Gastrocnemius medialis (tissue), 4 donors: Measurements from ENCODE around the gene TCFL5. TPM values are rescaled to one million over a fixed set of nuclear protein-coding genes. Genes with fewer than 3 reads are reported as not detected.

Experiments used
- ATAC-seq, 2 donors: fragments of 150-250 bp; one replicate each; pipeline ENCODE4 v1.9.1; 2016
- DNase-seq, 2 donors: peaks; one replicate each; pipeline ENCODE4 v3.0.0-alpha.2; 2019
- H3K27ac ChIP-seq, 4 donors: fragments of 200-600 bp; sonication (generic); 1 replicate in 1 of 4; 2 replicates in 3 of 4; pipeline ENCODE4 v1.5.1; 2016 to 2018; ENCODE audit warnings: mild to moderate bottlenecking in 2 of 4, moderate library complexity in 1 of 4
- H3K27me3 ChIP-seq, 3 donors: fragments of 200-600 bp; sonication (generic) in 2 of 3; 1 replicate in 1 of 3; 2 replicates in 2 of 3; pipeline versions ENCODE4 v1.5.1 to v1.6.0; 2016 to 2019; ENCODE audit warnings: mild to moderate bottlenecking in 1 of 3, moderate library complexity in 1 of 3
- H3K36me3 ChIP-seq, 2 donors: fragments of 200-600 bp; sonication (generic) in 1 of 2; one replicate each; pipeline ENCODE4 v1.5.1; 2017 to 2018
- H3K4me1 ChIP-seq, 2 donors: fragments of 200-600 bp; sonication (generic) in 1 of 2; one replicate each; pipeline ENCODE4 v1.5.1; 2016 to 2017; ENCODE audit warnings: mild to moderate bottlenecking in 2 of 2
- H3K4me3 ChIP-seq, 4 donors: fragments of 200-600 bp; sonication (generic) in 3 of 4; 1 replicate in 1 of 4; 2 replicates in 3 of 4; pipeline ENCODE4 v1.5.1; 2016 to 2019; ENCODE audit warnings: mild to moderate bottlenecking in 2 of 4
- H3K9me3 ChIP-seq, 3 donors: fragments of 200-600 bp; sonication (generic) in 2 of 3; 1 replicate in 1 of 3; 2 replicates in 2 of 3; pipeline ENCODE4 v1.5.1; 2016 to 2019
- POLR2A ChIP-seq, 2 donors: fragments of 450-650 bp; IDR thresholded peaks; one replicate each; pipeline ENCODE4 v1.6.1; 2017; ENCODE audit warnings: antibody characterized with exemption in 2 of 2, mild to moderate bottlenecking in 2 of 2, moderate library complexity in 2 of 2
- in situ Hi-C, 4 donors: fragments of 200-750 bp; cut with MboI; loops; one replicate each; pipeline versions ENCODE4 v1.15.0 to v1.8.0; 2017; ENCODE audit warnings: low sequenced_read_pairs in 4 of 4
- intact Hi-C: fragments of 100-400 bp; cut with DNase I; formaldehyde crosslinking; loops from one replicate; pipeline ENCODE4 v1.15.1; 2023; ENCODE audit warnings: low total_unique reads
- total RNA-seq, 4 donors: library from RNA; depleted of rRNA; stranded (reverse); fragments of >200 nt; gene quantifications; one replicate each; pipeline versions ENCODE4 v1.1.0 to v1.2.3, GENCODE V29; 2016
- TF ChIP-seq, protein P1 (sequence below), 5 experiments: fragments of 450-650 bp in 3 of 5; fragments of 200-600 bp in 2 of 5; sonication (generic) in 2 of 5; IDR thresholded peaks in 4 of 5; conservative IDR thresholded peaks in 1 of 5; 1 replicate in 4 of 5; 2 replicates in 1 of 5; pipeline ENCODE4 v1.5.1; 2016 to 2019; ENCODE audit warnings: antibody characterized with exemption in 5 of 5, mild to moderate bottlenecking in 3 of 5, moderate library complexity in 3 of 5

The TCFL5 gene
- total RNA-seq, 4 donors from 2014 or later, result 5.3 to 7.3 (median 6.3) TPM

DNA sequence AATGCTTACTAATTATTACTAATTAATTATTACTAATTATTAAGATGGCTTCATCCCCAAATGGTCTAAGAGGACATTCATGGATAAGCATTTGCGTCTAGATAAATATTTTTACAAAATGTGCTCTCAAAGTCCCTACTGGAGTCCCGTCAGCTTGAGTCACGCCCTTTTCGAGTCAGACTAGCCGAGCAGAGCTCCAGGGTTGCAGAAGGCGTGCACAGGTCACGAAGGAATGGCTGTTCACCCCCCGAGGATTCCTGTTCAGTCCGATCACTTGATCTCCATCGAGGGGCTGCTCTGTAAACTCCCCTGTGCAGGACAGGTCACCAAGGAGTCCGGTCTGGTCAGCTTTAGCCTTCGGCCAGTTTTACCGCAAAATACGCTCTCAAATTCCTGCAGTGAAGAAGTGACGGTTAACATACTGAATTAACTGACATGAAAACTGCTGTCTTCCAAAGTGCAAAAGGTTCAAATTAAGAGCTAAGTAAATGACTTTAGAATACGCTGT, 19.9 kb downstream of the TCFL5 start:
- intact Hi-C loops, result no loop called here
- H3K27me3 ChIP-seq, result peaks cover under 1 to 15% (median 11%) of the 10 kb centered on the region in 3 donors
- DNase-seq (no peak), ATAC-seq (no peak)
- in situ Hi-C loops, result no loop called here
- no peaks in the 10 kb centered on the region for H3K4me1 ChIP-seq
- TF ChIP-seq, protein P1, sequence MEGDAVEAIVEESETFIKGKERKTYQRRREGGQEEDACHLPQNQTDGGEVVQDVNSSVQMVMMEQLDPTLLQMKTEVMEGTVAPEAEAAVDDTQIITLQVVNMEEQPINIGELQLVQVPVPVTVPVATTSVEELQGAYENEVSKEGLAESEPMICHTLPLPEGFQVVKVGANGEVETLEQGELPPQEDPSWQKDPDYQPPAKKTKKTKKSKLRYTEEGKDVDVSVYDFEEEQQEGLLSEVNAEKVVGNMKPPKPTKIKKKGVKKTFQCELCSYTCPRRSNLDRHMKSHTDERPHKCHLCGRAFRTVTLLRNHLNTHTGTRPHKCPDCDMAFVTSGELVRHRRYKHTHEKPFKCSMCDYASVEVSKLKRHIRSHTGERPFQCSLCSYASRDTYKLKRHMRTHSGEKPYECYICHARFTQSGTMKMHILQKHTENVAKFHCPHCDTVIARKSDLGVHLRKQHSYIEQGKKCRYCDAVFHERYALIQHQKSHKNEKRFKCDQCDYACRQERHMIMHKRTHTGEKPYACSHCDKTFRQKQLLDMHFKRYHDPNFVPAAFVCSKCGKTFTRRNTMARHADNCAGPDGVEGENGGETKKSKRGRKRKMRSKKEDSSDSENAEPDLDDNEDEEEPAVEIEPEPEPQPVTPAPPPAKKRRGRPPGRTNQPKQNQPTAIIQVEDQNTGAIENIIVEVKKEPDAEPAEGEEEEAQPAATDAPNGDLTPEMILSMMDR (IDR thresholded peaks at IDR 0.05 in 4 of 5, conservative IDR thresholded peaks at IDR 0.05 in 1 of 5), result no peak
- TF ChIP-seq POLR2A (IDR thresholded peaks at IDR 0.05), result no peak
- H3K9me3 ChIP-seq, result no peaks in the 10 kb centered on the region
- no peak overlapping the region for H3K4me3 ChIP-seq
- no peak overlapping the region for H3K27ac ChIP-seq
- no peaks in the 10 kb centered on the region for H3K36me3 ChIP-seq

DNA sequence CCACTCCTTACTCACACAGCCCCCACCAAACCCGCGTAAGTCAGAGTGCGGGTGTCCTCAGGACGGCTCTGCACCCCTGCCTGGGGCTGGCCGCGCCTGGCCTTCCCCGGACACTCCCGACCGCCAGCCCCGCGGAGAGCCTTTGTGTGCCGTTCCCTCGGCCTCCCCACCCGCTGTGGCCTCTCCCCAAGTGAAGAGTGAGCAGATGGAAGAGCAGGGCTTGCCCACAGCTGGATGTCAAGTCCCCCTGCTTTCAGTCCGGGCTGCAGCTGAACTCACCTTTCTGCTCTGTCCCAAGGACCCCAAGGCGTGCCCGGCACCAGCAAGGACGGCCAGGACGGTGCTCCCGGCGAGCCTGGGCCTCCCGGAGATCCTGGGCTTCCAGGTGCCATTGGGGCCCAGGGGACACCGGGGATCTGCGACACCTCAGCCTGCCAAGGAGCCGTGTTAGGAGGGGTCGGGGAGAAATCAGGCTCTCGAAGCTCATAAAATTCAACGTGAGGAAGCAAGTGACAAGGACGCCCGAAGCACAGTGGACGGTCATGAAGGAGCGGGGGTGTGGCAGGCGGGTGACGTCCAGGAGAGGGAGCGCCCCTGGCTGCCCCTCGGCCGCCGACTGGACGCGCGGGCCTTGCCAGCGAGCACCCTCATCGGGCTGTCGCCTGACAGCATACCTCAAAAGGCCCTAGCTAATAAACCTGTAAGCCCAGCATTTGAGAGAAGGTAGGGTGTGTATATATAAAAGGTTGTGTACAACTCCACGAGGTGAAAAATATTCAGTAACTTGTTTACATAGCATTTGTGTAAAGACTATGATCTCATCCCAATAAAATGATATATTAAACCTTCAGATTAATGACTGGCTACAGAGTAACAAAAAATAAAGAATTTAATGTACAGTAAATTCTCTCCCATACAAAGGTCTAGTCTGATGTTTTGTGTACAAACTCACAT, 21.1 kb downstream of the TCFL5 start:
- no peaks in the 10 kb centered on the region for H3K36me3 ChIP-seq
- H3K9me3 ChIP-seq, result no peaks in the 10 kb centered on the region
- ATAC-seq, result no peak

DNA sequence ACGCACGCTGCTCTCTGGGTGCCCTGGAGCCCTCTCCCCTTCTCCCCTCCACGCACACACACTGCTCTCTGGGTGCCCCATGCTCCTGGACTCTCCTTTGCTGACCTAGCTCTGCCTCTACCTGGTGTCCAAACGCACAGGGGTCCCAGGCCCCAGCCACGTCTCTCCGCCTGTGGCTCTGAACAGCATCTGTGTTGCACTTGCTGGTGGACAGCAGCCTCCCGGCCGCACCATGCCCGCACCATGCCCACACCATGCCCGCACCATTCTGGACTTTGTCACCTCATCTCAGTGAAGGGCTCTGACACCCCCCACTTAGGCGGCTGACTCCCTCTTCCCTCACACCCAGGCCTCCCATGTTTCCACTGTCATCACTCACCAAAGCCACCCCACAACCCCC, 21.8 kb downstream of the TCFL5 start:
- Histone ChIP-seq H3K4me3 (no peak overlapping the region), H3K4me1 (no peaks in the 10 kb centered on the region), H3K9me3 (no peaks in the 10 kb centered on the region), H3K27me3 (peaks cover 18 to 22% (median 21%) of the 10 kb centered on the region in 3 donors), H3K36me3 (no peaks in the 10 kb centered on the region), H3K27ac (no peak overlapping the region)
- ATAC-seq (no peak), DNase-seq (no peak)
- TF ChIP-seq POLR2A (IDR thresholded peaks at IDR 0.05), result no peak
- intact Hi-C loops (no loop called here), in situ Hi-C loops (no loop called here)

More for the DNA sequence above, 21.1 kb downstream of the TCFL5 start:
- intact Hi-C loops, result no loop called here
- in situ Hi-C loops, result no loop called here
- Histone ChIP-seq H3K4me1 (no peaks in the 10 kb centered on the region), H3K4me3 (no peak overlapping the region), H3K27ac (no peak overlapping the region), H3K27me3 (peaks cover 12 to 16% (median 15%) of the 10 kb centered on the region in 3 donors)
- no peak for DNase-seq
- no peak for TF ChIP-seq POLR2A (IDR thresholded peaks at IDR 0.05)
- TF ChIP-seq, protein P1 (IDR thresholded peaks at IDR 0.05 in 4 of 5, conservative IDR thresholded peaks at IDR 0.05 in 1 of 5), result no peak

DNA sequence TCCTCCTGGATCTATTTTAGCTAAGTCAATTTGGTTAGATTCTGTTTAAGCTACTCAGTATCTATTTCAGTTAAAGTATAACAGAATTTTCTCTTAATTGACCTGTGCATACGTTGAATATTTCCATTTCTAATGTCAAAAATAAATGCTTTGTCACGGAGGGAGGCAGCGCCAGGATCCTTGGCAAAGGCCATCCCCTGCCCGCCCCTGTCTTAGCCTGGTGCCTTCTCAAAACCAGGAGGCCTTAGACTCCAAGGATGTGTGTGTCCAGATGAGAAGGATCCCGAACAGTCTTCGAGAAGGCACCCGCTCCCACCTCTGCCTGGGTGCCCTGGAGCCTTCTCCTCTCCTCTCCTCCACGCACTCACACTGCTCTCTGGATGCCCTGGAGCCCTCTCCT, 22.4 kb downstream of the TCFL5 start:
- in situ Hi-C loops, result no loop called here
- Histone ChIP-seq H3K9me3 (no peaks in the 10 kb centered on the region), H3K36me3 (no peaks in the 10 kb centered on the region), H3K27me3 (peaks cover 20 to 25% (median 21%) of the 10 kb centered on the region in 3 donors), H3K4me1 (no peaks in the 10 kb centered on the region), H3K27ac (no peak overlapping the region), H3K4me3 (no peak overlapping the region)
- TF ChIP-seq POLR2A (IDR thresholded peaks at IDR 0.05), result no peak
- TF ChIP-seq, protein P1 (IDR thresholded peaks at IDR 0.05 in 4 of 5, conservative IDR thresholded peaks at IDR 0.05 in 1 of 5), result no peak
- intact Hi-C loops, result no loop called here
- ATAC-seq (no peak), DNase-seq (no peak)

DNA sequence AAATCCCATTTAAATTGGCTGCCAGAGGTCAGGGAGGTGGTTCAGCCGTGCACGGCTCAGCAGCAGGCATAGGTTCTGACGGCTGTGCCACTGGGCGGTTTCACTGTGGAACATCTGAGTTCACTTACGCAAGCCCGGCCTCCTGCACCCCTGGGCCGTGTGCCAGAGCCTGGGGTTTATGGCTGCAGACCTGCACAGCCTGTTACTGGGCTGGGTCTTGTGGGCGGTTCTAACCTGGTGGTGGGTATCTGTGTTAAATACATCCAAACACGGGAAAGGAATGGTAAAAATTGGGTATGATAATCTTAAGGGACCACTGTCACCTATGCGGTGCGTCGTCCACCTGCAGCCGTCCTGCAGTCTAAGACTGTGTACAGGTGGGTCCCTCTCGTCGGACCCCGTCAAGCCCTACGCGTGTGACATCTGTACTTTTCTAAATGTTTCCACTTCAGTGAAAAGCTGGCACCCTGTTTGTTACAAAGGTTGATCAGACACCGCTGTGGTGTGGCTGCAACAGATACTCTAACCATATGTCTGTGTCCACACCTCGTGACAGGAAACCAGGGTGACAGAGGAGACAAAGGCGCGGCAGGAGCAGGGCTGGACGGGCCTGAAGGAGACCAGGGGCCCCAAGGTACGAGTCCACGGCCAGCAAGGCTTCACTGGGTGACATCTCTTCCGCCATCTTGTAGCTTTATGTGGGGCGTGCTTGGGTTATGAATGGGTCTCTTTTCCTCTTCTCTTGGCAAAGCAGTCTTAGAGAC, 23.3 kb downstream of the TCFL5 start:
- intact Hi-C loops (no loop called here), in situ Hi-C loops (no loop called here)
- Histone ChIP-seq H3K4me1 (no peaks in the 10 kb centered on the region), H3K9me3 (no peaks in the 10 kb centered on the region), H3K27me3 (peaks cover 21 to 25% (median 23%) of the 10 kb centered on the region in 3 donors), H3K36me3 (no peaks in the 10 kb centered on the region), H3K27ac (no peak overlapping the region), H3K4me3 (no peak overlapping the region)
- DNase-seq (no peak), ATAC-seq (no peak)
- TF ChIP-seq, protein P1 (IDR thresholded peaks at IDR 0.05 in 4 of 5, conservative IDR thresholded peaks at IDR 0.05 in 1 of 5), result no peak
- no peak for TF ChIP-seq POLR2A (IDR thresholded peaks at IDR 0.05)
